ENCODE data around the gene FBXO8.
A peak's percentile ranks its signal among the peaks of the same experiment; 100 is the strongest.
"Not testable (repeated sequence)": the region's sequence is repeated elsewhere in the genome, so short reads cannot be mapped to it uniquely, and the experiment has no call there.

FBXO8 gene

GRCh38 chr4:174282836-174283506 is 496 bp downstream of the FBXO8 start:
- DNase-seq (ENCODE audit: low read depth in 2 of 2), result peak; percentile 46 to 51

GRCh38 chr4:174281901-174282300 is 1.6 kb downstream of the FBXO8 start:
- DNase-seq (ENCODE audit: low read depth in 2 of 2), result no peak

GRCh38 chr4:174281182-174281737 is 2.2 kb downstream of the FBXO8 start:
- no peak for DNase-seq (ENCODE audit: low read depth in 2 of 2)

GRCh38 chr4:174279433-174280155 is 3.9 kb downstream of the FBXO8 start:
- DNase-seq (ENCODE audit: low read depth in 2 of 2), result no peak

GRCh38 chr4:174278467-174278866 is 5.0 kb downstream of the FBXO8 start:
- DNase-seq (ENCODE audit: low read depth in 2 of 2), result no peak

- DNase-seq (ENCODE audit: low read depth in 2 of 2), result no peak
Measured at GRCh38 chr4:174277433-174277832, 6.0 kb downstream of the FBXO8 start.

GRCh38 chr4:174275101-174275500 is 8.4 kb downstream of the FBXO8 start:
- no peak for DNase-seq (ENCODE audit: low read depth in 2 of 2)

- no peak for DNase-seq (ENCODE audit: low read depth in 2 of 2)
Measured at GRCh38 chr4:174274436-174274835, 9.0 kb downstream of the FBXO8 start.

- no peak for DNase-seq (ENCODE audit: low read depth in 2 of 2)
Measured at GRCh38 chr4:174273930-174274329, 9.5 kb downstream of the FBXO8 start.

- no peak for DNase-seq (ENCODE audit: low read depth in 2 of 2)
Measured at GRCh38 chr4:174266416-174266815, 17.1 kb downstream of the FBXO8 start.

- no peak for DNase-seq (ENCODE audit: low read depth in 2 of 2)
Measured at GRCh38 chr4:174265916-174266315, 17.6 kb downstream of the FBXO8 start.

GRCh38 chr4:174263445-174263736 is 20.1 kb downstream of the FBXO8 start:
- DNase-seq (ENCODE audit: low read depth in 2 of 2), result no peak

- no peak for DNase-seq (ENCODE audit: low read depth in 2 of 2)
Measured at GRCh38 chr4:174262624-174263444, 20.6 kb downstream of the FBXO8 start.

GRCh38 chr4:174261432-174261831 is 22.0 kb downstream of the FBXO8 start:
- DNase-seq (ENCODE audit: low read depth in 2 of 2), result not testable (repeated sequence)

GRCh38 chr4:174260099-174260498 is 23.4 kb downstream of the FBXO8 start:
- no peak for DNase-seq (ENCODE audit: low read depth in 2 of 2)

- DNase-seq (ENCODE audit: low read depth in 2 of 2), result no peak
Measured at GRCh38 chr4:174259580-174259979, 23.9 kb downstream of the FBXO8 start.

GRCh38 chr4:174256277-174256713 is 27.2 kb downstream of the FBXO8 start:
- no peak for DNase-seq (ENCODE audit: low read depth in 2 of 2)

- no peak for DNase-seq (ENCODE audit: low read depth in 2 of 2)
Measured at GRCh38 chr4:174255786-174256185, 27.7 kb downstream of the FBXO8 start.

GRCh38 chr4:174255374-174255773 is 28.1 kb downstream of the FBXO8 start:
- DNase-seq (ENCODE audit: low read depth in 2 of 2), result no peak

- DNase-seq (ENCODE audit: low read depth in 2 of 2), result no peak
Measured at GRCh38 chr4:174254613-174255012, 28.9 kb downstream of the FBXO8 start.

- DNase-seq (ENCODE audit: low read depth in 2 of 2), result no peak
Measured at GRCh38 chr4:174252412-174252811, 31.1 kb downstream of the FBXO8 start.

GRCh38 chr4:174248407-174248806 is 35.1 kb downstream of the FBXO8 start:
- DNase-seq (ENCODE audit: low read depth in 2 of 2), result no peak

Measured in stimulated activated CD8-positive, alpha-beta memory T cell treated with anti-CD3 and anti-CD28 coated beads, Interleukin-2, amount 100 ng/mL, for 48 hours (primary cell).